IPS-11a (cell line): ENCODE data around the gene NBAS.
"Not testable (repeated sequence)": the region's sequence is repeated elsewhere in the genome, so short reads cannot be mapped to it uniquely, and the experiment has no call there.

ENCODE experiments used
- H3K4me3 ChIP-seq: one replicate; pipeline ENCODE4 v1.5.1; 2013; ENCODE audit warnings: low read depth, low read length, control low read depth

NBAS gene

DNA sequence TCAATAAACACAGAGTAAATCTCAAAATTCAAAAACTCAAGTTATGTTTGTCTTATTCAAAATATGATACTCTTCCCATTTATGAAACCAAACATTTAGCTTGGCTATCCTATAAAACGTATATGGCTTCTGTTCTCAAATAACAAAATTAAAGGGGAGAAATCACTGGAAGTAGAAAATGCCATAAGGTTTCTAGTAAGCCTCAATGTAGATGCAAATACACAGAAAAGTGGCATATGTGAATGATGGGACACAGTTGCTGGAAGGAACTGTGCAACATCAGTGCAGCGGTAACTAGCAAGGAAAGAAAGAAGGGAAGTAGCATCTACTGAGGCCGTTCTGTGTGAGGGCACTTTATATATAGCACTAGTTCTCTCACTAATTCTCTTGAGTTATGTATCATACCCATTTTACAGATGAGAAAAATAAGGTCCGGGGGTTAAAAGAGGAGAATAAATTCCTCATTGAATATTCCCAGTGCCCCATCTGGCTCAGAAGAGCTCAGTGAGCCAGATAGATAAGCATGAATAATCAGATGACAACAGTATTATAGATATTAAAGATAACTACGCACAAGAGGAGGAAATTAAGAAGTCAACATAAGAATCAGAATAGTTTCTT, 27.2 kb downstream of the NBAS start:
- H3K4me3 ChIP-seq, result no peak overlapping the region

GRCh38 chr2:15532996-15533395, 28.1 kb downstream of the NBAS start:
- no peak overlapping the region for H3K4me3 ChIP-seq

GRCh38 chr2:15531095-15531854, 29.9 kb downstream of the NBAS start:
- no peak overlapping the region for H3K4me3 ChIP-seq

- no peak overlapping the region for H3K4me3 ChIP-seq
Measured at GRCh38 chr2:15527074-15527739, 33.9 kb downstream of the NBAS start.

- H3K4me3 ChIP-seq, result no peak overlapping the region
Measured at GRCh38 chr2:15521641-15522181, 39.4 kb downstream of the NBAS start.

GRCh38 chr2:15520346-15520745, 40.8 kb downstream of the NBAS start:
- H3K4me3 ChIP-seq, result no peak overlapping the region

GRCh38 chr2:15518759-15519158, 42.4 kb downstream of the NBAS start:
- not testable (repeated sequence) for H3K4me3 ChIP-seq

DNA sequence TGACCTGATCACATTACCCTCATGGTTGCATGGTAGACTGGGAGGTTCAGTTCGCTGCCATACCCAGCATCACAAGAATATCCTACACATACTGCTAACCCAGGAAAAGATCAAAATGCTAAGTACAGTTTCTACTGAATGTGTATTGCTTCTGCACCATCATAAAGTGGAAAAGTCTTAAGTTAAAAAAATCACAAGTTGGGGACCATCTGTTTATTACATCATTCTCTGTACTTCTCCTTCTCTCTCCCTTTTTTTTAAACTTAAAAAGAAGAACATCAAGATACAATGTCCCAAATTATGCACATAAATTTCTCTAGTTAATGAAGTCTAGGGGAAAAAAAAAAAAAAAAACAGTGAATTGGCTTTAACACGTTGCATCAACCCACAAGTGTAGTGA, 43.3 kb downstream of the NBAS start:
- H3K4me3 ChIP-seq, result no peak overlapping the region

GRCh38 chr2:15511686-15512085, 49.4 kb downstream of the NBAS start:
- no peak overlapping the region for H3K4me3 ChIP-seq

GRCh38 chr2:15510552-15510951, 50.6 kb downstream of the NBAS start:
- no peak overlapping the region for H3K4me3 ChIP-seq

GRCh38 chr2:15510131-15510530, 51.0 kb downstream of the NBAS start:
- H3K4me3 ChIP-seq, result no peak overlapping the region

- H3K4me3 ChIP-seq, result no peak overlapping the region
Measured at GRCh38 chr2:15507697-15508096, 53.4 kb downstream of the NBAS start.

DNA sequence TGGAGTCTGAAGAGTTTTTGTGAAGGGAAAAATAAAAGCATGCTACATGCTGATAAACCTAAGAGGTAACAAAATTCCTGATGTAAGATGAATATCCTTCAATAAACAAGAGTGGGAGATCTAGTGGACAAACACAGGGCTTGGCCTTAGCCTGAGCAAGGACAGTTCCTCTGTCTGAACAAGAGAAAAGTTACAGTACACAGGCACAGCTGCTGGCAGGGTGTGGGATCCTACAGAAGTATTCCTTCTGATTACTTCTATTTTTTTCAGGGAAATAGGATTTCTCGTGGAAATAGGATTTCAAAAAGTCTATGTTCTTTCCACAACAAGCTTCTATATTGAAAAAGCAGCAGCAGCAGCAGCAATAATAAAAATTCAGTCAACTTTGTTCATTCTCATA, 54.1 kb downstream of the NBAS start:
- H3K4me3 ChIP-seq, result no peak overlapping the region

- no peak overlapping the region for H3K4me3 ChIP-seq
Measured at GRCh38 chr2:15506229-15506819, 54.8 kb downstream of the NBAS start.

- no peak overlapping the region for H3K4me3 ChIP-seq
Measured at GRCh38 chr2:15504882-15505663, 56.1 kb downstream of the NBAS start.

DNA sequence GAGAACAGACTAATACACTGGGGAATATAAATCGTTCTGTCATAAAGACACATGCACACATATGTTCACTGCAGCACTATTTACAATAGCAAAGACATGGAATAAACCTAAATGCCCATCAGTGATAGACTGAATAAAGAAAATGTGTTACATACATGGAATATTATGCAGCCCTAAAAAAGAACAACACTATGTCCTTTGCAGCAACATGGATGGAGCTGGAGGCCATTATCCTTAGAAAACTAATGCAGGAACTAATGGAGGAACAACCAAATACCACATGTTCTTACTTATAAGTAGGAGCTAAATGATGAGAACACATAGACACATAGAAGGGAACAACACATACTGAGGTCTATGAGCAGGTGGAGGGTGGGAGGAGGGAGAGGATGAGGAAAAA, 61.9 kb downstream of the NBAS start:
- H3K4me3 ChIP-seq, result not testable (repeated sequence)

- H3K4me3 ChIP-seq, result no peak overlapping the region
Measured at GRCh38 chr2:15498554-15498953, 62.6 kb downstream of the NBAS start.

DNA sequence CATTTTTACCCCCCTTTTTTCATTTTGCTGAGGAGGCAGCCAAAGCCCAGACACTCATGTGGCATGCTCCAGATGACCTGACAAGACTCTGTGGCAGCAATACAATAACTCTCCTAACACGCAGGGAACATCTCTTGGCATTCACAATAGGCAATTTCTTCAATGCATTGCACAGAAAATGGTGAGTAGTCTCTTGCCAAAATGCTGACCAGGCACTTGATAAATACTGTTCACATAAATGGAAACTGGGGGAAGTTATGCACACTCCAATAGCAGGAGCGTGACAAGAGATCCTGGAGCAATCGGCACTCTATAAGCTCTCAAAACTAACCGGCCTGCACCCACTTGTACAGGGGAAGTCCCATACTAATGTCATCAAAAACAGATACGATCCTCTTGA, 66.3 kb downstream of the NBAS start:
- H3K4me3 ChIP-seq, result no peak overlapping the region

DNA sequence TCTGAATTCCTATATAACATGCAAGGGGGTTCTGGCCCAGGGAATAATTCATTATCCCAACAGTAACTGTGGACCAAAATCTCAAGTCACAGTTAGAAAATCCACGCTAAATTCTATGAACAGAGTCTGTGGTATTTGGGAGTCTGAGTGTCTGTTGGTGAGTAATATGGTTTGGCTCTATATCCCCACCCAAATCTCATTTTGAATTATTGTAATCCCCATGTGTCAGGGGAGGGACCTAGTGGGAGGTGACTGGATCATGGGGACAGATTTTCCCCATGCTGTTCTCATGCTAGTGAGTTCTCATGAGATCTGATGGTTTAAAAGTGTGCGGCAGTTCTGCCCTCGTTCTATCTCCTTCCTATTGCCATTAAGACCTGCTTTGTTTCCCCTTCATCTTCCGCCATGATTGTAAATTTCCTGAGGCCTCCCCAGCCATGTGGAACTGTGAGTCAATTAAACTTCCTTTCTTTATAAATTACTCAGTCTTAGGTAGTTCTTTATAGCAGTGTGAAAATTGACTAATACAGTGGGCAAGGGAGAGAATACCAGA, 68.3 kb downstream of the NBAS start:
- H3K4me3 ChIP-seq, result no peak overlapping the region

DNA sequence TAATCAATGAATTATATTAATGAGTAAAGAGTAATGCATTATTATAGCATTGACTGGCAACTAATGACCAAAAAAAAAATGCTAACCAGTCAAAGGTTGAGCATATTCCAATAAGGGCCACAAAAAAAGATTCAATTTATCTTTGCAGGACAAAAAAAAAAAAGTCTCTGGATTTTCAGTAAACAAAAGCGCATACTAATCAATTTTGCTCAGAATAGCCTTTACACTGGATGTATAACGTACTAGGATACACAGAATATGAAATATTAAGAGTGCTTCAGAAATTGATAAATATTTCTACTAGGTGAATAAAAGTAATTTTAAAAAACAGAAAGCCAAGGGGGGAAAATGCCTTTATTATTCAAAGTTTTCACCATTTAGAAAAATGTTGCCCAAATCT, 74.4 kb downstream of the NBAS start:
- no peak overlapping the region for H3K4me3 ChIP-seq
